Endothelial cell (in vitro differentiated cells): Measurements from ENCODE around the gene ATL1. TPM values are rescaled to one million over a fixed set of nuclear protein-coding genes. Genes with fewer than 3 reads are reported as not detected.

Experiments used
- total RNA-seq: library from RNA; stranded (reverse); fragmentation: NEBNext Ultra II Directional; extraction: Animal tissue kit (Norgen Biotek cat#: 25700); gene quantifications from one replicate; pipeline ENCODE4 v1.2.1, GENCODE V29; 2021; ENCODE audit not compliant: unreplicated experiment

Gene ATL1
- total RNA-seq, 1 donor from 2014 or later: 4.7 TPM

Other genes starting within 250 kb of the ATL1 start
- 7.6 TPM for gene L2HGDH, start 247.9 kb upstream of the ATL1 start, total RNA-seq
- gene DMAC2L, start 247.8 kb upstream of the ATL1 start, total RNA-seq: 14.1 TPM
- gene CDKL1, start 163.3 kb upstream of the ATL1 start, total RNA-seq: 19.0 TPM
- gene MAP4K5, start 27.6 kb upstream of the ATL1 start, total RNA-seq: 99.3 TPM
- 24.0 TPM for gene SAV1, start 108.2 kb downstream of the ATL1 start, total RNA-seq